ENCODE measurements around the gene PRRX2.

The PRRX2 gene

GRCh38 chr9:129639034-129639630, 26.3 kb upstream of the PRRX2 start:
- Mint-ChIP-seq H3K9me3 (no peaks in the 10 kb centered on the region), H3K27ac (no peak overlapping the region), H3K4me1 (peaks cover 23% of the 10 kb centered on the region), H3K36me3 (ENCODE audit: low read depth) (peaks cover 23% of the 10 kb centered on the region), H3K27me3 (ENCODE audit: low read depth) (no peaks in the 10 kb centered on the region), H3K4me3 (no peak overlapping the region)
- TF ChIP-seq CTCF (IDR thresholded peaks at IDR 0.05; ENCODE audit: unreplicated experiment in 3 of 3): no peak

GRCh38 chr9:129639756-129640085, 25.7 kb upstream of the PRRX2 start:
- Mint-ChIP-seq H3K9me3 (no peaks in the 10 kb centered on the region), H3K27ac (peak overlapping the region; percentile 56 to 71 (median 60)), H3K36me3 (ENCODE audit: low read depth) (peaks cover 21% of the 10 kb centered on the region), H3K4me3 (peak overlapping the region; percentile 81 to 87 (median 87)), H3K27me3 (ENCODE audit: low read depth) (no peaks in the 10 kb centered on the region), H3K4me1 (peaks cover 23% of the 10 kb centered on the region)
- no peak for TF ChIP-seq CTCF (IDR thresholded peaks at IDR 0.05; ENCODE audit: unreplicated experiment in 3 of 3)

GRCh38 chr9:129640086-129640870, 25.2 kb upstream of the PRRX2 start:
- H3K27me3 Mint-ChIP-seq (ENCODE audit: low read depth): no peaks in the 10 kb centered on the region
- peak overlapping the region; percentile 81 to 87 (median 87) for H3K4me3 Mint-ChIP-seq
- peaks cover 16% of the 10 kb centered on the region for H3K36me3 Mint-ChIP-seq (ENCODE audit: low read depth)

GRCh38 chr9:129640871-129641749, 24.3 kb upstream of the PRRX2 start:
- Mint-ChIP-seq H3K4me3 (peak overlapping the region; percentile 81 to 87 (median 87)), H3K27ac (peak overlapping the region in 1 of 3 experiments; percentile 19), H3K36me3 (ENCODE audit: low read depth) (peaks cover 10% of the 10 kb centered on the region), H3K4me1 (peaks cover 23% of the 10 kb centered on the region), H3K27me3 (ENCODE audit: low read depth) (no peaks in the 10 kb centered on the region), H3K9me3 (no peaks in the 10 kb centered on the region)
- no peak for TF ChIP-seq CTCF (IDR thresholded peaks at IDR 0.05; ENCODE audit: unreplicated experiment in 3 of 3)

More at GRCh38 chr9:129640086-129640870, 25.2 kb upstream of the PRRX2 start:
- peaks cover 23% of the 10 kb centered on the region for H3K4me1 Mint-ChIP-seq
- no peaks in the 10 kb centered on the region for H3K9me3 Mint-ChIP-seq
- no peak for TF ChIP-seq CTCF (IDR thresholded peaks at IDR 0.05; ENCODE audit: unreplicated experiment in 3 of 3)
- peak overlapping the region; percentile 56 to 71 (median 60) for H3K27ac Mint-ChIP-seq

- peak; percentile 100 for TF ChIP-seq CTCF (IDR thresholded peaks at IDR 0.05; ENCODE audit: unreplicated experiment in 3 of 3)
- H3K4me1 Mint-ChIP-seq: peaks cover 23% of the 10 kb centered on the region
- peaks cover 5% of the 10 kb centered on the region for H3K27me3 Mint-ChIP-seq (ENCODE audit: low read depth)
- H3K4me3 Mint-ChIP-seq: peak within 1 kb of the TSS; percentile 81 to 87 (median 87)
- peak within 1 kb of the TSS in 2 of 3 experiments; percentile 78 to 87 for H3K27ac Mint-ChIP-seq
- no peaks in the 10 kb centered on the region for H3K9me3 Mint-ChIP-seq
- H3K36me3 Mint-ChIP-seq (ENCODE audit: low read depth): peaks cover 10% of the 10 kb centered on the region
Observed at GRCh38 chr9:129641750-129642585, 23.5 kb upstream of the PRRX2 start, which contains the start of gene ASB6. Gene ASB6, minus strand, starts transcription at chr9:129642151. Its CDS starts 152 bp downstream, at chr9:129641999.
